D721Med (cell line): ENCODE results near the gene MAPK8IP3.

Source experiments
- DNase-seq: peaks from one replicate; pipeline ENCODE4 v3.0.0; 2011; ENCODE audit warnings: low spot score; ENCODE audit not compliant: insufficient read length
- FAIRE-seq: peaks from 2 replicates; lab custom pipeline; 2011; peaks lifted over from hg19 to GRCh38; lab: Jason Lieb, UNC
- TF ChIP-seq, protein P1 (sequence below): IDR thresholded peaks from 2 replicates; pipeline ENCODE4 v1.5.1; 2012; ENCODE audit warnings: mild to moderate bottlenecking, control low read depth; ENCODE audit not compliant: insufficient read depth; ENCODE audit errors: missing control alignments

Gene MAPK8IP3

DNA sequence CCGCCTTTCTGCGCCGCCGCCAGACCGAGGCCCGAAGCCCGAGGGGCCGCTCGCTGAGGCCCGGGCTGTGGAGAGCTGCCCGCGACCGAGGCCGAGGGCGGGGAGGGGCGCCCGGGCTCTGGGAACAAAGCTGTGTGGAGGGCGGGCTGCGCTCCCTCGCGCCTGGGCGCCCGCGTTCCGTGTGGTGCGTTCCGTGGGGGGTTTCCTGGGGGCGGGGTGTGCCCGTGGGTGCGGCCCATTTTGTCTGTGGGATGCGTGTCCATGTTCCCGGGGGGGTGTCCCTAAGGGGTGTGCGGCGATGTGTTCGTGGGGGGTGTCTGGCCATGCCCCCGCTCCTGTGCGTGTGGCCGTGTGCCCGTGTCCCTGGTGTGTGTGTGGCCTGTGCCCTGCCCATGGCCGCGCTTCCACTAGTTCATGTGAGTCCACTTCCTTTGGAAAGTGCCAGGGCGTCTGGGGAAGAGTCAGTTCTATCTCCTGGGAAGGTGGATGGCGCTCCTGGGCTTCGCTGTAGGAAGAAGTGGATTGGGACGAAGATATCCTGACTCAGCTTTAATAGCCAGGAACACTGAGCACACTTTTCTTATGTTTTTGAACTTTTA is 27.4 kb upstream of the MAPK8IP3 start:
- no peak for DNase-seq
- FAIRE-seq: no peak
- TF ChIP-seq, protein P1, sequence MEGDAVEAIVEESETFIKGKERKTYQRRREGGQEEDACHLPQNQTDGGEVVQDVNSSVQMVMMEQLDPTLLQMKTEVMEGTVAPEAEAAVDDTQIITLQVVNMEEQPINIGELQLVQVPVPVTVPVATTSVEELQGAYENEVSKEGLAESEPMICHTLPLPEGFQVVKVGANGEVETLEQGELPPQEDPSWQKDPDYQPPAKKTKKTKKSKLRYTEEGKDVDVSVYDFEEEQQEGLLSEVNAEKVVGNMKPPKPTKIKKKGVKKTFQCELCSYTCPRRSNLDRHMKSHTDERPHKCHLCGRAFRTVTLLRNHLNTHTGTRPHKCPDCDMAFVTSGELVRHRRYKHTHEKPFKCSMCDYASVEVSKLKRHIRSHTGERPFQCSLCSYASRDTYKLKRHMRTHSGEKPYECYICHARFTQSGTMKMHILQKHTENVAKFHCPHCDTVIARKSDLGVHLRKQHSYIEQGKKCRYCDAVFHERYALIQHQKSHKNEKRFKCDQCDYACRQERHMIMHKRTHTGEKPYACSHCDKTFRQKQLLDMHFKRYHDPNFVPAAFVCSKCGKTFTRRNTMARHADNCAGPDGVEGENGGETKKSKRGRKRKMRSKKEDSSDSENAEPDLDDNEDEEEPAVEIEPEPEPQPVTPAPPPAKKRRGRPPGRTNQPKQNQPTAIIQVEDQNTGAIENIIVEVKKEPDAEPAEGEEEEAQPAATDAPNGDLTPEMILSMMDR: no peak

DNA sequence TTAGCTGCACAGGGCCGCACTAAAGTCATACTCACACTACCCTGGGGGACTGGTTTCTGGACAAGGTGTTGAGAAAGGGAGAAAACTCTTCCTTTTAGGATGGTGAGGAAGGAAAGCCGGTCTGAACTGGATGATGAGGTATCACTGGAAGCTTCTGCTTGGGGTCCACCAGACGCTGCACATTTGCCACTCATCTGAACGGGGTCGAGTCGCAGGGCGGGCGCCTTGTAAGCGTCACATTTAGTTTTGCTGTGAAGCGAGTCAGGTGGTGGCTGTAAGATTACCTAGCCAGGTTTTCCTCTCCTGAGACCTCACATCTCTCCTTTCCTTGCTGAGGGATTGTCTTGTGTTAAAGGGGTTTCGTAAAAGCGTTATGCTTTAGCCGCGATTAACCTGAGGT is 25.6 kb upstream of the MAPK8IP3 start:
- FAIRE-seq (no peak), DNase-seq (no peak)
- TF ChIP-seq, protein P1: no peak

DNA sequence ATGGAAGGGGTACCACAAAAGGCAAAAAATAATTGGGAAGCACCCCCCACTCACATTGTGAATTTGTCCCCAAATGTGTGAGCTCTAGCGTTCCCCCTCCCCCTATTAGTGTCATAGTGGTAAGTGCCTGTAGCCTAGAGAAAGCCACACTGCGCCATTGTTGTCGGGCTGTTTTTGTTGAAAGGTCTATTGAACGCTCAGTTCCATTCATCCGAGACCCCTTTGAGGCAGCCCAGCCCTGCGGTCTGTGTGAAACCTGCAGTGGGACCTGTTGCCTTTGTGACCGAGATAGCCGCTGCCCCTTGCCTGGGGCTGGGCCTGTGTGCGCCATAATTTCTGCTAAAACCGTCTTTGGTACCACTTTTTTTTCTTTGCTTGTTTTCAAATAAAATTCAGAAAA is 25.0 kb upstream of the MAPK8IP3 start:
- TF ChIP-seq, protein P1: no peak
- FAIRE-seq: no peak
- no peak for DNase-seq

DNA sequence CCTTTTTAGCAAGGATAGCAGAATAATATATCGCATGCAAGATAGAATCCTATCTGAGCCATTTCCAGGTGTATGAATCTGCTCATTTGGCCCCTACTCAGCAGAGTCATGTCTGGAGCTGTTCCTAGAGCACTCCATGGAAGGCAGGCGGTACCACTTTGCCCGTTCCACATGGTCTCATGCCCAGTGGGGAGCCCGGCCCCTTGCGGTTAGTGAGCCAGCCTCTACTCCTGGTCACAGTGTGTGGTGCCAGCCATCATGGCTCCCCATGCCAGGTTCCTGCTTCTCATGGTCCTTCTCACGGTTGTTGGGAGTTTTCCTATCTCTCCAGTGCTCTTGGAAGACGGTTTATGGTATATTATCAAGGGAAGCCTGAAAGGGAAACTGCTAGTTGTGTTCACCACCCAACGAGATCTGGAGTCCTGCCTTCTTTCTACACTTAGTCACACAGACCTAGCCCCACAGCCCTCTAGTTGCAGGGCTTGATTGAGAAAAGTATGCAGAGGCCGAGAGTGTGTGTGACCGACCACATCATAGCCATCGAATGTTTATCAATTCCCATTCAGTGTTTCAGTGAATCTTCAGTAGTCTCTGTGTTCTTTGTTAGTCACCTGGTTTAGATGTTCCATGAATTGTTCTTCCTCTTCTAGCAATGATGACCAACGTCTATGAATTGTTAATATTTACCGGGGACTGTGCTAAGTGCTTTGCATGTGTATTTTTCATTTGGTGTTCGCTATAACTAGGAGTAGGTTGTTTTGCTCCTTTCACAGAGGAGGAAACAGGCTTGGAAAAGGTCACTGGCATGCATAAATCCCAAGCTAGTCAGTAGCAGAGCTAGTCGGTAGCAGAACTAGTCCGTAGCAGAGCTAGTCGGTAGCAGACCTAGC is 18.3 kb upstream of the MAPK8IP3 start:
- TF ChIP-seq, protein P1: no peak
- DNase-seq (no peak), FAIRE-seq (no peak)

DNA sequence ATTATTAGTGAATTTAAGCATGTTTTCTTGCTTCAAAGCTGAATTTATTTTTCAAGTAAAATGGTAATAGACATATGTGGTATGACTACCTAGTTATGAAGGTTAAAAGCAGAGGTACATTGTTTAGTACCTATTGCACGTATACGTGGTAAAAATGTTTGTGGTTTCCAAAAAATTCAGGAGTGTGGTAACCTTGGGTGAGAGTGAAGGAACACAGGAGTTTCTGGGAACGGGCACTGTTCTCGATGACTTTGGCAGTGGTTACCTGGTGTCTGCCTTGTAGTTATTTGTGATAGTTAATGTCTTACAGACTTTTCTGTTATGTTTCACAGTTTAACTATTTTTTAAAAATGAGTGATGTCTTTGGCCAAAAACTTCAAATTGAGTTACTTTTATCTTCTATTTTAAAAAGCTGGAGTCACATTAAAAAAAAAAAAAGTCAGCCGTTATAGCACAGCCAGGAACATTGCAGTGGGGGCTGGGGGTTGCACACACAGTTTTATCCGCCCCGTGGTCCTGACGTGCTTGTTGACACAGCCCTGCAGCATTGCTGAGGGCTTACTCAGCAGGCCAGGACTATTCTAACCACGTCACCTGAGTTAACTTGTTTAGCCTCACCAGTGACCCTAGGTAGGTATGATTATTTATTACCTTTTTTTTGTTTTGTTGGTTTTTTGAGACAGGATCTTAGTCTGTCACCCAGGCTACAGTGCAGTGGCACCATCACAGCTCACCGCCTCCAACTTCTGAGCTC is 17.0 kb upstream of the MAPK8IP3 start:
- DNase-seq (no peak), FAIRE-seq (no peak)
- TF ChIP-seq, protein P1: no peak

DNA sequence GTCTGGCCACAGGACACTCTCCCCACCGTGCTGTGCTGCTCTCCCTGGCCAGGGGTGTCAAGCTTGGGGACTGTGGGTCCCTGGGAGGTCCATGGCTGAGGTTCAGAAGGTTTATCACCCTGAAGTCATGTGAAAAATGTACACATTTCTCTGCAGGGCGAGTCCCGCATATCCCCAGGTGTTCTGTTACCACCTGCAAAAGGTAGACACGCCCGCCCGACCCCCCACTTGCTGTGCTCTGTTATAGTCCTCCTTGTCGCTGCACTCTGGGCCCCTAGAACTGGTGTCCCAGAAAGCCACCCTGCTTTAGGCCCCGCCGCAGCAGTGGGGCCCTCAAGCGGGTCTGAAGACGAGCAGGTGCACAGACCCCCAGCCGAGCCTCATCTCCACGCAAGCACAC is 16.1 kb upstream of the MAPK8IP3 start:
- DNase-seq (no peak), FAIRE-seq (no peak)
- TF ChIP-seq, protein P1: no peak
